Osteoblast (primary cell): Measurements from ENCODE around the gene TET1. TPM values are rescaled to one million over a fixed set of nuclear protein-coding genes. Genes with fewer than 3 reads are reported as not detected.

Experiments
- DNase-seq: peaks from one replicate; pipeline ENCODE4 v3.0.0; 2011; ENCODE audit warnings: low spot score, mixed read lengths; ENCODE audit not compliant: insufficient read length; ENCODE audit errors: missing footprints
- H2AFZ ChIP-seq: 2 replicates; pipeline ENCODE4 v1.6.0; 2011; ENCODE audit warnings: mild to moderate bottlenecking, low read length
- H3K27ac ChIP-seq: 2 replicates; pipeline ENCODE4 v1.5.1; 2011; ENCODE audit warnings: mild to moderate bottlenecking, low read depth, low read length, moderate library complexity
- H3K27me3 ChIP-seq: 2 replicates; pipeline ENCODE4 v1.6.0; 2012; ENCODE audit warnings: mild to moderate bottlenecking, control low read depth, inconsistent platforms, low read length, moderate library complexity; ENCODE audit not compliant: insufficient read depth
- H3K36me3 ChIP-seq: 2 replicates; pipeline ENCODE4 v1.5.1; 2011; ENCODE audit warnings: mild to moderate bottlenecking, low read length, control low read depth, moderate library complexity; ENCODE audit not compliant: insufficient read depth
- H3K4me1 ChIP-seq: 2 replicates; pipeline ENCODE4 v1.5.1; 2011; ENCODE audit warnings: mild to moderate bottlenecking, low read length, control low read depth, moderate library complexity; ENCODE audit not compliant: insufficient read depth
- H3K4me2 ChIP-seq: 2 replicates; pipeline ENCODE4 v1.6.0; 2011; ENCODE audit warnings: mild to moderate bottlenecking, low read length; ENCODE audit not compliant: insufficient read depth
- H3K4me3 ChIP-seq: fragments of 200-600 bp; sonication (generic); 3 replicates; pipeline ENCODE4 v1.5.1; 2012; ENCODE audit warnings: mild to moderate bottlenecking, low read length, inconsistent platforms; ENCODE audit not compliant: insufficient read depth
- H3K79me2 ChIP-seq: 2 replicates; pipeline ENCODE4 v1.6.0; 2012; ENCODE audit warnings: mild to moderate bottlenecking, low read length, control low read depth, inconsistent platforms; ENCODE audit not compliant: insufficient read depth
- H3K9me3 ChIP-seq: 2 replicates; pipeline ENCODE4 v1.5.1; 2011; ENCODE audit warnings: low read depth, low read length, control low read depth
- H4K20me1 ChIP-seq: 2 replicates; pipeline ENCODE4 v1.6.0; 2012; ENCODE audit warnings: mild to moderate bottlenecking, low read length, control low read depth; ENCODE audit not compliant: insufficient read depth
- CTCF ChIP-seq: IDR thresholded peaks from 2 replicates; pipeline ENCODE4 v1.5.1; 2011; ENCODE audit warnings: mild to moderate bottlenecking, low read depth, low read length, moderate library complexity; ENCODE audit errors: extremely low read depth
- total RNA-seq: library from RNA; depleted of rRNA; stranded (reverse); fragments of >200 nt; gene quantifications from 2 replicates; pipeline ENCODE4 v1.2.3, GENCODE V29; 2012

Gene TET1
- total RNA-seq, 1 donor, result 4.0 TPM

DNA sequence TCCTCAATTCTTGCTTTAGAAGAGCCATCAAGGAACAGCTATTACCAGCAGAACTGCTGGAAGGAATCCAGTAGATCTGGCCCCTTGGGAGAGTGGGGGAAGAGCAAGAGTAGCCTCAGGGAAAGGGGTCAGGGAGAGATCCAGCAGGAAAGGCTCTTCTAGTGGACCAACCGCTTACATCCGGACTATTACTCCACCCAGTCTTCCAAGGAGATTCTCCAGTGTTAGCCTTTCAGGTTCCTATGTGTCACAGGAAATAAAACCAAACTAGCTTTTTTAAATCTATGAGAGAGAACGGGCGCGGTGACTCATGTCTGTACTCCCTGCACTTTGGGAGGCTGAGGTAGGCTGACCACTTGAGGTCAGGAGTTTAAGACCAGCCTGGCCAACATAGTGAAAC is 34.3 kb downstream of the TET1 start:
- Histone ChIP-seq H3K4me1 (peaks cover 10% of the 10 kb centered on the region), H3K4me3 (peak overlapping the region; percentile 39), H3K27me3 (no peaks in the 10 kb centered on the region), H3K4me2 (peak overlapping the region; percentile 41), H3K9me3 (no peaks in the 10 kb centered on the region), H3K79me2 (no peaks in the 10 kb centered on the region), H2AFZ (peak overlapping the region; percentile 87), H3K36me3 (no peaks in the 10 kb centered on the region), H4K20me1 (no peaks in the 10 kb centered on the region), H3K27ac (peak overlapping the region; percentile 75)
- TF ChIP-seq CTCF, result no peak
- DNase-seq, result peak; percentile 88

DNA sequence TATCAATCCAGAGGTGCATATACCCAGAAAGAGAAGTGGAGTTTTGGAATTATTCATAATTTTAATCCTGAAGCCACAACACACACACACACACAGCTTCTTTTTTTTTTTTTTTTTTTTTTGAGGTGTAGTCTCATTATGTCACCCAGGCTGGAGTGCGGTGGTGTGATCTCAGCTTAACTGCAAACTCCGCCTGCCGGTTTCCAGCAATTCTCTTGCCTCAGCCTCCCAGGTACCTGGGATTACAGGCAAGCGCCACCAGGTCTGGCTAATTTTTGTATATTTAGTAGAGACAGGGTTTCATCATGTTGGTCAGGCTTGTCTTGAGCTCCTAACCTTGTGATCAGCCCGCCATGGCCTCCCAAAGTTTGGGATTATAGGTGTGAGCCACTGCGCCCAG is 35.4 kb downstream of the TET1 start:
- no peak for TF ChIP-seq CTCF
- no peak overlapping the region for H3K4me2 ChIP-seq
- H3K27me3 ChIP-seq, result no peaks in the 10 kb centered on the region
- H4K20me1 ChIP-seq, result no peaks in the 10 kb centered on the region
- H3K9me3 ChIP-seq, result no peaks in the 10 kb centered on the region
- H3K36me3 ChIP-seq, result no peaks in the 10 kb centered on the region
- H2AFZ ChIP-seq, result no peak overlapping the region
- no peaks in the 10 kb centered on the region for H3K79me2 ChIP-seq
- H3K27ac ChIP-seq, result no peak overlapping the region
- peaks cover 19% of the 10 kb centered on the region for H3K4me1 ChIP-seq
- DNase-seq, result no peak
- no peak overlapping the region for H3K4me3 ChIP-seq

DNA sequence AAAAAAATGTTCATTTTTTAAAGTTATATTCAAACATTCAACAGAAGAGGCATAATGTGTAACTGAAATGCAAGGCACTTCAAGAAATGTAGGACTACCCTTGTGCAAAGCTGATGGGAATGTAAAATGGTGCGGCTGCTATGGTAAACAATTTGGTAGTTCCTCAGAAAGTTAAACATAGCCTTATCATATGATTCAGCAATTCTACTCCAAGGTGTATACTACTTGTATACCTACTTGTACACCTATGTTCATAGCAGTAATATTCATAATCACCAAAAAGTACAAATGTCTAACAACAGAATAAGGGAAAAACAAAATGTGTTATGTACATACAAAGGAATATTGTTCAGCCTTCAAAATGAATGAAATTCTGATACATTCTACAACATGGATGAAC is 37.3 kb downstream of the TET1 start:
- no peak overlapping the region for H3K4me2 ChIP-seq
- no peak for TF ChIP-seq CTCF

GRCh38 chr10:68598978-68599770 is 39.0 kb downstream of the TET1 start:
- H4K20me1 ChIP-seq, result no peaks in the 10 kb centered on the region
- H3K36me3 ChIP-seq, result no peaks in the 10 kb centered on the region
- no peaks in the 10 kb centered on the region for H3K79me2 ChIP-seq
- DNase-seq, result no peak
- peak overlapping the region; percentile 85 for H3K4me2 ChIP-seq
- TF ChIP-seq CTCF, result no peak
- peaks cover 26% of the 10 kb centered on the region for H3K4me1 ChIP-seq
- no peak overlapping the region for H3K27ac ChIP-seq
- H2AFZ ChIP-seq, result peak overlapping the region; percentile 89
- peak overlapping the region; percentile 77 for H3K4me3 ChIP-seq
- H3K9me3 ChIP-seq, result no peaks in the 10 kb centered on the region
- no peaks in the 10 kb centered on the region for H3K27me3 ChIP-seq

More for the DNA sequence above, 37.3 kb downstream of the TET1 start:
- no peak overlapping the region for H3K27ac ChIP-seq
- DNase-seq, result no peak
- H2AFZ ChIP-seq, result no peak overlapping the region
- H3K79me2 ChIP-seq, result no peaks in the 10 kb centered on the region
- no peak overlapping the region for H3K4me3 ChIP-seq
- H3K9me3 ChIP-seq, result no peaks in the 10 kb centered on the region
- H3K4me1 ChIP-seq, result peaks cover 29% of the 10 kb centered on the region
- H4K20me1 ChIP-seq, result no peaks in the 10 kb centered on the region
- no peaks in the 10 kb centered on the region for H3K27me3 ChIP-seq
- H3K36me3 ChIP-seq, result no peaks in the 10 kb centered on the region
